Stimulated activated CD8-positive, alpha-beta memory T cell treated with anti-CD3 and anti-CD28 coated beads, Interleukin-12 subunit alpha, Interleukin-12 subunit beta, amount 100 ng/mL, for 1 hour (primary cell): Measurements from ENCODE around the gene MVB12B.

Experiments used
- DNase-seq: peaks from one replicate; pipeline ENCODE4 v3.0.0-alpha.2; 2020; ENCODE audit warnings: low read depth

Gene MVB12B

DNA sequence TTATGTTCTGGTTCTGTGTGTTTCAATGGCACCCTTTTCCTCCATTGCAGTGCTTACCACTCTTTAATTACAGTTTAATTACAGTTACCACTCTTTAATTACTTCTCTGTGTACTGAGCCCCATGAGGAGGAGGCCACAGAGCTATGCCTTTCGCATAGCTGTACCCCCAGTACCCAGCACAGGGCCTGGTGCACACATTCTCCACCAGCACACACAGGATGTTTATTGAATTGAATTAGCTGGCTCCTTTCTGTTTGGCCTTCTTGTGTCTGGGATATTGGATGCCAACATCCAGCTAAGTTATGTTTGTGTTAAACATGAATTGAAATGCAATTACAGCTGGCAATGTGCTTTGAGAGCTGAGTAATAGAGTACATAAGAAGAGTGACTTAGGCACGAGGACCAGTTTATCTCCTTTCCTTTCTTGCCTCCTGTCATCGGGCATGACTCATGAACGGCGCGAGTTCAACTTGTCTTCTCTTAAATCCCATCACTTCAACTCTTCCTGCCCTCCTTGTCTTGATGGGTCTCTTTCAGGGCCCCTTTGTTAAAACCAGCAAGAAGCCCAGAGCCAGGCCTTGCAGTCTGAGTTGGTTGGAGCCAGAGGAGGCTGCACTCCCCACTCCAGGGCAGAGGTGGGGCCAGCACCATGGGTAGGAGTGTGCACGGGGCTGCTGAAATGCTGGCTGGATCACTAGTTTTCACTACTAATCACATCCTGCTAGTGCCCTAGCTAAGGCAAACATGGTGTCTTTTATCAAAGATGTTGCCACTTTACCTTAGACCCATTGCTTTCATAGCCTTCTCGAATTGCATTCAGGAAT lies 37.4 kb downstream of the MVB12B start:
- DNase-seq = no peak

DNA sequence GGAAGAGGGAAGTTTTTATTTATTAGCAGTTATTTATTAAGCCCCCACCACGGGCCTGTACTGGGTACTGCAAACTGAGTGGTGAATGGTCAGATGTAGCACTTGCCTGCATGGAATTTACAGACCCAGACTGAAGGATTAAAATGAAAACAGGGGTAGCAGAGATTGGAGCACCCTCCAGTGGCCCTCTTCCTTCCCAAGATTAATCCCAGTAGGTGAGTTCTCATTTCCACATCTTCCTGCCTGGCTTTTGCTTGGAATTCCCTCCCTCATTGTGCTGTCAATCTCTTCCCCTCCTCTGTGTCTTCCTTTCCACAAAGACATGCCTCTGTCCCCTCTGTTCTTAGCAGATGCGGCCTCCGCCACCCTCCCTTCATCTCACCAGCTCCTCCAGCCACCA lies 39.2 kb downstream of the MVB12B start:
- DNase-seq = no peak

DNA sequence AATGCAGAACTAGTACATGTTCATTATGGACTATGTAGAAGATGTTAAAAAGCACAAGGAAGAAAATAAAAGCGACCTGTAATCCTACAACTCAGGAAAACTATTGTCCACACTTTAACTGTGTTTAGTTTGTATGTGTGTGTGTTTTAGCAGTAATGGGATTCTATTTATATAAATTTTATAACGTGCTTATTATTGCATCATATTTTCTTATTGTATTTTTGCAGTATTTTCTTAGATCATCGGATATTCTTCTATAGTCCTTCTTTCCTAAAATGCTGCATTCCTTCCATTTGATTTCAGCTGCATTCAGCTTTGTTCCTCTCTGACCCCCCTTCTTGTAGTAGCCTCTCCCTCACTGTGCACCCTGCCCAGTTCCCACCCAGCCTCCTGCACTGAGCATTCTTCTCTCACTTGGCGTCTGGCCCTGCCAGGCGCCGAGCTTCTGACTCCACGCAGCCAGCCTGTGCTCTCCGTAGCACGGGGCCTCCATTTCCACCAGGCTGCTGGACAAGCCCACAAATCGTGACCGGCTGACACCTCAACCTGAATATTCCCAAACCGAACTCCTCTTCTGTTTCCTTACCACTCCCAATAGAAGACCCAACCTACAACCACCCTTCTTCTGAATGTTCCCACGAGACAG lies 39.9 kb downstream of the MVB12B start:
- DNase-seq = no peak

DNA sequence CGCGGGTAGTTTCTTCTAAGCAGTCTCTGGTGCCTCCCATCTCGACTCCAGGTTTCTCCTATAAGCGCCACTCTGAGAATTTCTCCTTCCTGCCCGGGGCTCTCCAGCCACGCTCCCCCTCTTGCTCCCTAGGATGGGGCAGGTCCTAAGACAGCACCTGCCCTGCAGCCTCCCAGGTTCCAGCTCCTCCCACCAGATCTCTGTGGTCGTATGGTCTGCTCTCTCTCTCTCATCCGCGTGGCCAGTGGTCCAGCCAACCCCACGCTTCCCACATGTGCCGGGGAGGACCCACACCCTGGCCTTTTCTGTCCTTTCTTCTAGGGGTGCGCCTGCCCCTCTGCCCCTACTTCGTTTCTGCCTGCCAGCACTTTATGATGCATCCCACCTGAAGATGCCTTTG lies 40.5 kb downstream of the MVB12B start:
- no peak for DNase-seq

DNA sequence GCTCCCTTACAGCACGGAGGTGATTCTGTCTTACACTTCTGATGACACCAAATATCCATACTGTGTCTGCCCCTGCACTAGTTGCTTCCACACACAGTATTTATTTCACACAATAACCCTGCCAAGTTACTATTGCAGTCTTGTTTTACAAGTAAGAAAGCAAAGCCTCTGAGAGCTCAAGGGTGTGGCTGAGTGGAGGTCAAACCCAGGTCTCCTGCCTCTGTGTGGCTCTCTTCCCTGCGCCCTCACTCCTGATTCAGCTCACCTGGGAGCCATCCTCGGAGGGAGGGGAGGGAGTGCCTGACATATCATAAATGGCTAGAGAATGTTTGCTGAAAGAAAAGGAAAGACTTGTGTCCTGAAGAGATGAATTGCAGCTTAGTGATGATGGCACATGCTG lies 41.0 kb downstream of the MVB12B start:
- DNase-seq = no peak

DNA sequence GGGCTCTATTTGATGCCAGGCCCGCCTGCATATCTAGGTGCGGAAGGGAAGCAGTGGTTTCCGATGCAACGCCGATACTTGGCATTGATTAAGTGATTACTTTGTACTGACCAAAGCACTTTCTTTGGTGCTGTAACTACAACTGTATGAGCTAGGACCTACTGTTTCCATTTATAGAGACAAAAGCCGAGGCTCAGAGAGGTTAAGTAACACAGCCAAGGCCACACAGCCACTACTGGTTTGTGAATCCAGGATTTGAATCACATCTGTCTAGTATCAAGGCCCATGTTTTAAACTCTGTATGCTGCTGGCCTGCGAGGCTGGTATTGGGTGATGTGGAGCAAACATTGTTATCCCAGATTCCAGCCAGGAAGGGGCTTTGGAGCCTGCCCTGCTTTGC lies 41.4 kb downstream of the MVB12B start:
- no peak for DNase-seq

DNA sequence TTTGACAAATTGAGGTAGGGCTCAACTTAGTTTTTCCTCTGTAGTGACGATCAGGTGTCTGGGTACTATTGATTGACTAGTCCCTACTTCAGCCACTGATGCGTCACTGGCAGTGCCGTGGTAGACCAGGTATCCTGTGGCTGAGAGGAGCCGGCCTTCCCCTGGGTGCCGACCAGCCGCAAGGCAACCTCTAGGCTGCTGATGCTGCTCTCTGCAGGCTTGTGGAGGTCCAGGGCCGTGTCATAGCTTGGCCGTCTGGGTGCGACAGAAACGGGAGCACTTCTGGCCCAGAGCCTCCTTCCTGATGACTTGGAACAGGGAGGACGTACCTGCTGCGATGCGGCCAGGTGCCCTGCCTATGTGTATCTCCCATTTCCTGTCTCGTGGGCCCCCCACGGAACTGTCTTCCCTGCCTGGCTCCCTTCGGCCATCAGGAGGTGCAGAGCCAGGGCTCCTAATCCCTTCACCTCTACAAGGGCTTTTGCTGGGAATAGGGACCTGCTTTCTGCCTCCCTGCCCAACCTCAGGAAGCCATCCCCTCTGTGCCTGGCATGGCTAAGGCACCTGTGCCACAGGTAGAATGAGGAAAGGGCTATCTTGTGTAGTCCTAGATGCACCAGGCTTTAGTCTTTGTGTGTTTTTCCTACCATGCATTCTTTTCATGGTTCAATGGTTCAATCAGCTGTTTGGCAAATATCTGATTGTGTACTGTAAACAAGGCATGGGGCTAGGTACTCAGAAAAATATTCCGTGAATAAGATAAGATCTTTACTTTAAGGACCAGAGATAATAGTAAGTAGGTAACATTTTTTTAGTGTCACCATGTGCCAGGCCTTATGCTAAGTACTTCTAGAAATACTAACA lies 44.6 kb downstream of the MVB12B start:
- DNase-seq = no peak

DNA sequence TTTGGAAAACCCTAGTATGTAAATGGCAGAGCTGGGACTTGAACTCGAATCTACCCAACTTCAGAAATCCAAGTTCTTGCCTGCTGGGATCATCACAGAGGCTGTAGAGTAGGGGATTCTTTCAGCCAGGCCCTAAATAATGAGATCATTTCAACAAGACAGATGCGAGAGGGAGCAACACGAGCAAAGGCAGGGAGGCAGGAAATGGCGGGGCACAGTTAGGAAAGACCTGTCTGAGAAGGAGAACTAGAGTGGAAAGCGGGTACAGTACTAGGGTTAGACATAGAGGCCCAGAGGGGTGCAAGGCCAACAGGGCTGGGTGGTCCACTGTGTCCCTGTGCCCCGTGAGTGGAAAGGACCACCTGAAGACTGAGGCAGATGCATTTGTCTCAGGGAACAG lies 46.1 kb downstream of the MVB12B start:
- no peak for DNase-seq

DNA sequence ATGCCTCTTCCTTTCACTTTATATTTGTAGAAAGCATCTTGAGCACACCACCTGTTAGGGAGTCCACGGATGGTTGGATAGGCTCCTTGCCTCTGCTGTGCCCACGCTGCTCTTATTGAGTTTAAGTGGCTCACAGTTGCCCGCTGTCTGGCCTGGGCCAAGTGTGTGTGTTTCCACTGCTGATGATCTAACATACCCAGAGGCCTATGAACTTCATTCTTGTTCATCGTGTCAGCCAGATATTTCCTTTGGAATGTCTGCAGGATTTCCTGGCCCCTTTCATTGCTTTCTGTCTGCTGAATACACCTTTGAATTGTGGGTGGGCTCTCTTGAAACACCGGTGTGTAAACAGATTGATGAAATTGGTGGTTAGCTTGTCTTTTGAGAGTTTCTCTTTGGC lies 46.6 kb downstream of the MVB12B start:
- no peak for DNase-seq

DNA sequence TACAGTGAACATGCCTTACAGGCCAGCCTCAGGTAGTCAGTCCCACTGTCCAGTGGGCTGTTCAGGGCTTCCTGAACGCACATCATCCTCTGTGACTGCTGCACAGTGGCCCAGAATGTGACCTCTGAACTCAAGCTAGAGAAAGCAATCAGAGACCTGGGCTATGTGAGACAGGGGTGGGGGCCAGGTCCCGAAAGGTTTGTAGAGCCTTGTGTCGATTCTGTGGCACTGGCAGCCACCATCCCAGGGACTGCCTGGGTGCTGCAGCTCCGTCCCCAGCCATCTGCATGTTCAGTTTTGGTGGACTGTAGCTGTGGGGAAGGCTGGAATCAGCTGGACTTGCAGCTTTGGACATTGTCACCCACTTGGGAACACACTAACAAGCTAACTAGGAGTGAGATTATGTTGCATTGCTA lies 47.7 kb downstream of the MVB12B start:
- no peak for DNase-seq

DNA sequence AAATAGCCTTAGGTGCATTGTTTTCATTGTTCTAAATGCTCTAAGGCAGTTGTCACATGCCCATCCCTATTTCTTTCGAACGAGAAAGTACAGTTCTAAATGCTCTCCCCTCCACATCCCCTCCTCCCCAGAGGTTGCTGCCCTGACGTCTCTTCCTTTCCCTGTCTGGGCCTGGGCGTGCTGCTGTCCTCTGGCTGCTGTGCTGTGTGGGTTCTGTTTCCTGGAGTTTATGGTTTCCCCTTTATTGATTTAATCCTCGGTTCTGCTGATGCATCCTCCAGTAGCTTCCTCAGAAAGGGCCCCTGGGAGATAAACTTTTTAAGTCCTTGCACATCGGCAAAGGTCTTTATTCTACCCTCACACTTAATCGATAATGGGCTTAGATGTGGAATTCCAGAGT lies 48.8 kb downstream of the MVB12B start:
- DNase-seq = no peak

DNA sequence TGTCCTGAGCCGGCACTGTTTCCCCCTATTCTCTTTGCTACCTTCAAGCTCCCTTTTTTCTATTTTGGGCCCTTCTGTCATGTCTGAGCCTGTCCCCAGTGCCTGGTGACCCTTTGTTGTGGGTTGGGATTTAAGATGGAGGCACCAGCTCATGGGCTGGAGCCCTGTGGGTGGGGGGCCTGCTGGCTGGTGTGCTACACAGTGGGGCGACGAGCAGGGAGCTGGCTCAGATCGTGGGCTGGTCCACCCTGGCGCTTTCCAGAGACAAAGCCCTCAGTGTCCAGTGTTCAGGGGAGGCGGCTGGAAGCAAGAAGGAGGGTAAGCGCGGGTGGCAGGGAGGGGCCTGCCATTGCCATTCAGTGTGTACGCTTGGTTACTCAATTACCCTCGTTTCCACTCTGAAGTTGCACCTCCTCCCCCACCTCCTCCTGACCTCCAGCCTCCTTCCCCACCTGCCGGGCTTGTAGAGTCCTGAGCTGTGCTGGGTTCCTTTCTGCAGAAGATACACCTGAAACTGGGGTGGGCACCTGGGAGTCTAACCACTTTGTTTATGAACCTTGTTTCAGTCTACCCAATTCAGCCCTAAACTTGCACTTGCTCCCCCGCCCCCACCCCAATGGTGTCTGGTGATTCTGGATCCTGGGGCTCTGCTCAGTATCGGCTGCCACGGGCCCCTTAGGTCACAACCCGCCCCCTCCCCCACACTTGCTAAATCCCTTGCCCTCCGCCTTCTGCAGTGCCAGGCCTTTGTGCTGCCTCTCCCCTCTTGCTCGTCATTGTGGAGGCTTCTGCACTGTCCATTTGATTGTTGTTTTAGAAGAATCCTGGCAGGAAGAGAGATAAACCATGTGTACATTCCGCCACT lies 49.9 kb downstream of the MVB12B start:
- no peak for DNase-seq

DNA sequence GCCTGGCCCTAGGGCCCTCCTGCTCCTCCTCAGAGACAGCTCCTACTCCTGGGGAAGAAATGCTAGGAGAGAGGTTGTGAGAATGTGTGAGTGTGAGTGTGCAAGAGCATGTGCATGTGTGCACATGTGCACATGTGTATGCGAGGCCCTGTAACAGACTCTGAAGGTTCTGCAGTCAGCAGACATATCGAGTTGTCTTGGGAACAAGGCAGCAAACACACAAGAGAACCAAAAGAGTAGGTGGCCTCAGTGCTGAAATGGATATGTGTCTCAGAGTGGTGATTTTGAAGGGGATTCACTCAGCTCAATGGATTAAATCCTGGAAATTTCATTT lies 50.5 kb downstream of the MVB12B start:
- DNase-seq = no peak

DNA sequence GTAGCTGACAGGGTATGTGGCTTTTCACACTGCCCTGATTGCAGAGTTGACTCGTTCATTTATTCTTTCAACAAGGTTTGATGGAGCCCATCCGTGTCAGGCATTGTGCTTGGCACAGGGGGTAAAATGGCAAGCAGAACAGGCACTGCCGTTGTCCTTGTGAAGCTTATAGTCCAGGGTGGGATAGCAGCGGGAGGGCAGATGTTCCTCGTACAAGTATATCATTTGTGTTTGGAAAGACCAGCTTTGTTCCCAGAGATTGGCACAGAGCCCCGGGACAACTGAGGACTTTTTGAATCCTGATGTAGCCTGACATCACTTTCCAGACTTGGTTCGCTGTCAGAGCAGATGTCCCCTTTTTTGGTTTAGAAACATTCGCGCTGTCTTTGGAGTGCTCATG lies 50.9 kb downstream of the MVB12B start:
- DNase-seq = no peak

DNA sequence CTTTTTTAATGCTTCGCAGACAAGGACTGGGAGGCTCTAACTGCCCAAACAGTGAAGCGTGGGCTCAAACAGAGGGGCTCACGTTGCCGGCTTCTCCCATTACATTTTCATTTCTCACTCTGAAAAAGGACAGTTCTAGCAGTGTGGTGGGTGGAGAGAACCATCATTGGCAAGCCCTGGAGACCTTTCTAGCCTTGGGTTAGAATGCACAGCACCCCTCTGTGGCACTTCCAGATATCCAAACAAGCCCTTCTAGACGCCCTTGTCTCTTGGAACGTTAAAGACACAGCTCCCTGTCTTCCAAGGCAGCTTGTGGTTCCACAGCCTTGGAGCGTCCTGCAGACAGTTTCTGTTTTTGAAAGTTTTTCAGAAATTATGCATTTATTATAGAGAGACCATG lies 52.1 kb downstream of the MVB12B start:
- DNase-seq = no peak

DNA sequence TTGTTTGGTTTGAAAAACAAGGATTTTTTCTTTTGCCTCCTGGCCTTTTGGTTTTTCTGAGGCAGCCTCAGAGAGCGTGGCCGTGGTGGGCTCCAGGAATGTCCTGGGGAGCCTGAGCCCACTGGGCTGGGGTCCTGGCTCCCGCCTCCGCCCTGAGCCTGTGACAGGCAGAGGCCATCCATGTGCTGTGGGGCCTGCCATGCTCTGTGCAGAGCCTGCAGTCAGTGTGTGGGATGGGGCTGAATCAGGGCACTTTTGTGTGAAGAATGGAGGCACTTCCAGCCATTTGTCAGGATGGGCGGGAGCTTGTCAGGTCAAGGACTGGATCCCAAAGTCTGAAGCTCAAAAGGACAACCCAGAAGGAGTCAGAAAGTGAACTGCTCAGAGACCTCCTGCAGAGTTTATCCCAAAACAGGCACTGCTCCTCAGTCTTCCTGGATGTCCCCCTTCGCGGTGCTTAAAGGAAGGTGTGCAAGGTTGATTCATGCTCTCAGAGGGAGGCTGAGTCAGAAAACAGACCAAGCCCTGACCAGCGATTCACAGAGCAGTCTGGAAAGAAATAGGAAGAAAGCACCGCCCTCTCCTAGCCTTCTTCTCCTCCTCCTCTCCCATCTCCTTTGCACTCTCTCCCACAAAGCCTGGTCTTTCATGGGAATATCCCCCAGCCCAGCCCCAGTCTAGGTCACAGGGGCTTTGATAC lies 53.2 kb downstream of the MVB12B start:
- DNase-seq = no peak

DNA sequence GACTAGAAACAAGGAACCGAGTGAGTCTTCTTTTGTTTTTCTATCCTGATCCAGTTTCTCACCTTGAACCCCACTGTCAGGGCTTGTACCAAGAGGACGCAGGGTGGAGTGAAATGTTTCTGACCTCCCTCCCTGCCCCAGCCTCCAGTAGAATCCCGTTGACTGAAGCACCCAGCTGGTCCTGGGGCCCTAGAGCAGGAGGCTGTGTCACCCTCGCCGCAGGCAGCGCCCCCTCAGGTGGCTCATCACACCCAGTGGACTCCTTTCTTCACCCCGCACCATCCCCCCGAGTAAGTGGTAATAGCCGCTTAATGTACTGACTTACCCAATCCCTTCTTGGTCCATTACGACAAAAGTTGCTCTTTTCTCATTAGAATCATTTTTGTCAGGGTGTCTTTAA lies 53.8 kb downstream of the MVB12B start:
- no peak for DNase-seq

DNA sequence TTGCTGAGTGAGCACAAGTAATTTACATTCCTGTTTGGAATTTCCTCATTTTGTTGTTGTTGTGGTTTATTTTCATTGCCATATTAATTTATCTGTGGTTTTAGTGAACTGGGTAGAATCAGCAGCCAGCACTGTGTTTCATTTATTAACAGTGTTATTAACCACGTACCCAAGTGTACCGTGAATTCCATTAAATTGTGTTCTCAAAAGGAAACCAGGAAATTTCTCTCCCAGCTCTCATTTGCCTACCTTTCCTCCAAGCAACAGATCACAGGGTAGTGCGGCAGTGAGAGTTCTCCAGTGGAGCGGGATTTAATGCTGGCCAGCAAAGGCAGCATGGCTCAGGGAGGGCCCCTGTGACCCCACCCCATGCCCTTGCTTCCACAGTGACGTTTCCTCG lies 54.6 kb downstream of the MVB12B start:
- no peak for DNase-seq

DNA sequence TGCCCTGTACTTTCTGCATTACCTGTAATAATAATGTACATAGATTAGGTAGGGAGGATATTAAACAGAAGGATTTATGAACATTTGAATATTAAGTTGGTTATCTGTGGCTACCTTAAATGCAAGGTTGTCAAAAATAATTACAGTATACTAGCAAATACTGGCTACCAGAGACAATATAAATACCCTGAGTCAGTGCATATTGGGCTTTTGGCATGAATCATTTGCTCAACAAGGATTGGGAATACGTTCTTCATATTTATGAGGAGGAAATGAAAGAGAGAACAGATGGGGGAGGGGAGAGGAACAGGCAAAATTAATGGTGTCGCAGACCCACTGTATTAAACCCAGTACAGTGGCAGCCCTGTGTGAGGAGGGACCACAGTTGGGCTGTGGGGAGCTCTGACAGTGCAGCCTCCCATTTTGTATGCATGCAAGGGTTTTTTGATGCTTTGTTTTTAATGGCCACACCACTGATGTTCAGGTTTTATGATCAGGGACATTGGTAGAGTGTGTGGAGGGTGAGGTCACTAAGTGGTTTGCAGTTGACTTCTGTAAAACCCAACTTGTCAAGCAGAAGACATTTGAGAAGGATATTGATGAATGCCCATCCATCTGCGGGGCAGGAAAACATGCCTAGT lies 56.9 kb downstream of the MVB12B start:
- no peak for DNase-seq

DNA sequence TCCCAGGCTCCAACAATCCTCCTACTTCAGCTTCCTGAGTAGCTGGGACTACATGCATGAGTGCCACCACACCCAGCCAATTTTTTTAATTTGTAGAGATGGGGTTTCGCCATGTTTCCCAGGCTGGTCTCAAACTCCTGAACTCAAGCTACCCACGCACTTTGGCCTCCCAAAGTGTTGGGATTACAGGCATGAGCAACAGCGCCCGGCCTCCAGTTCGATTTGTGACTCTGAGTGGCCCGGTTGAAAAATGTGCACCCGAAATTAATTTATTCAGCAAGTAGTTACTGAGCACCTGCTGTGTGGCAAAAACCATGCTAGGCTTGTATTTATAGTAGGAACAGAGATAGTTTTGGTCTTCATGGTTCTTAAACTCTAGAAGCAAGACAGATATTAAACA lies 58.3 kb downstream of the MVB12B start:
- no peak for DNase-seq

DNA sequence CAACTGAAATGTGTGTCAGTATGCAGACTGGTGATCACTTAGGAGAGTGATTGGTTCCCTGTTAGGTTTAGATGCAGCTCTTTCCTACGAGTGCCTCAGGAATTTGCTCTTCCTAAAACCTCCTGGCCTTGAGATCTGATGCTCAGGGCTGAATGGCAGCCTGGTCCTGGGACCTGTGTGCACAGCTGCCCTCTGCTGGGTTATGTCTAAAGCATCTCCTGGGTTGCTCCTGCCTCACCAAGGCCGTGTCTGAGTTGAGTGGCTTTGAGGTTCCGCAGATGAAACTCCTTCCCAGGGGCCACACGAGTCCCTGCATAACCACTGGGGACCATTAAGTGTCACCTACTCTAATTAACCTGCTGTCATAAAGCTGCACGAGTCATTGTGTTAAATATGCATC lies 59.5 kb downstream of the MVB12B start:
- DNase-seq = no peak
